HG03159 (cell line): Measurements from ENCODE around the gene HOXB1.

Experiments used
- ATAC-seq: cut with Tn5 transposase; IDR thresholded peaks from one replicate; pipeline ENCODE4 v1.9.1; 2021; ENCODE audit warnings: mild to moderate bottlenecking, moderate library complexity; ENCODE audit not compliant: unreplicated experiment

HOXB1 gene

DNA sequence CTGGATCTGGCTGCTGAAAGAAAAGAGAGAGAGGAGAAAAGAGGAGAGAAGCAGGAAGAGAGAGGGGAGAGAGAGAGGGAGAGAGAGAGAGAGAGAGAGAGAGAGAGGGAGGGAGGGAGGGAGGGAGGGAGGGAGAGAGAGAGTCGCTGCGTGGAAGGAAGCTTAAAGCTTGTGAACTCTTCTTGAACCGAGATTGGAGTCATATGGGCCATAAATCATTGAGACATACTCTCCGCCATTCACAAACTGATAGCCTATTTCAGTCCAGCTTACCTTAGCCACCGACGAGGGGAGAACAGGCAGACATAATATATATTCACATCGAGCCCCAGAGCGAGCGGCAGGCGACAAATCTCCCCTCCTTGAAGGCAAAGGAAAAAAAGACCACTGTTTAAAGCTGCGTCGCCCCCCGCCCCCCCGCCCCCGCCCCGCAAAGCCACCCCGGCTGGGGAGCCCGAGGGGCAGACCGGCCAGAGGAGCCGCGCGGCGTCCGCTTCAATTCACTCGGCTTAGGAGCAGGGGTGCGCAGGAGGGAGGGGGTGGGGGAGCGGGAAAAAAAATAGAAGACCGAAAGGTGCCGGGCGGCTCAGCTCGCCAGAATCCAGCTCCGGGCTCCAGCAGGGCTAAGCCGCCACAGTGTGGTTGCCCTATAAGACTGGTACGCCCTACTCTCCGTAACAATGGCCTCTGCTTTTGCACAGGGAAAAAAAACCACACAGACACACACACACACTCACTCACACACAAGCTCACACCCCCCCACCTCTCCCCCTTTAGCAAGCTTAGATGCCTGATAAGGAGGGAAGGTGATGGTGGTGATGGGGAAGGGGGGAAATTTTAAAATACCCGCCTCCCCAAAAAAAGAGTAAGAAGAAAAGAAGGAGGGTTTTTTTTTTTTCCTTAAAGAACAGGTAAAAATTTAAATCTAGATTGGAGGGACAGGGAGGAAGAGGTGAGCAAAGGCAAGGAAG lies 24.7 kb upstream of the HOXB1 start:
- ATAC-seq = no peak

DNA sequence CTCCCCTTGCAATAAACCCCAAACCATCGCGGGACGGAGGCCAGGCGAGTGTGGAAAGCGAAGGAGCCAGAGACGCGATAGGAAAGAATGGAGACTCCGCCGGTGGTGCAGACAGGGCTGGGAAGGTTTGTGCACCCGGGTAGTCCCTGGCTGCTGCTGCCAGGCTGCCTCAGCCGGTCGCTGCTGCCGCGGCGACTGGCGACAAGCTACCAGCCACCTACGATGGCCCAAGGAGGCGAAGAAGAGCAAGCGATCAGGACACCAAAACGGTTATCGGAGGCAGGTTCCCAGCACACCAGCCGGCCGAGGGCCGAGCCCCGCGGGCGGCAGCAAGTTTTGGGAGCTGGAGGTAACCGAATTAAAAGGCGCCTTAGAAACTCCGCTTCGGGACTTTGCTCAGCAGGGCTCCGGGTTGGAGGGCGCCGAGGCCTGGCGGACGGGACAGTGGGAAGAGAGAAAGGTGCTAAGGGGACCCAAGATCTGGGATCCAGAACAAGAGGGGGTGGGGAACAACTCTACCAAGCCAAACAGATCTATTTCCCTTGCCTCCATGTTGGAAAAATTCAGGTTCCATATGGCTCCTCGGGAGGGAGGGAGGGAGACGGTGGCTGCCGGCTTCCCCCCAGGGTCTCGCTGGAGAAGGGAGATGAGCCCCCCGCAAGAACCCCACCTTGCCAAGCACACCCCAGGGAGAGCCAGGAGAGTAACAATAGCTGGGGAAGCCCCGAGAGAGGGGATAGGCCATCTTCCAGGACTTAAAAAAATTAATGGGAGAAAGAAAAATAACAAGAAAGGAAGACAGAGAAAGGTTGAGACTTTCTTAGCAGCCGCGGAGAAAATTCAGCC lies 23.8 kb upstream of the HOXB1 start:
- no peak for ATAC-seq

DNA sequence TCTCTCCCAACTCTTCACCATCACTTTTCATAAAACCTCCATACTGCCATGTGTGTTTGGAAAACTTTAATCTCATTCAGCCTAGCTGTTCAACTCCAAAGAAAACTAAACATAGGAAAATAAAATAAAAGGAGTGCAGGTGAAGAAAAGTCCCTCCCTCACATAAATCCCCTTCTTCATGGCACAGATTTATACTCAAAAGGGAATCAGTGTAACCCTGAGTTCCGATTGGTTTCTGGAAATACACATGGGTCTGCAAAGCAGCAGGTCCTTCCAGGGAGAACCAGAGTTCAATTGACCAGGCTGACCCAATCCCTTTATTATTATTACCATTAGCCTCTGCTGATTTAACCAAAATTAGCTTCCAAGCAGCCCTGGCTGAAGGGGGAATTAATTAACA lies 23.0 kb upstream of the HOXB1 start:
- no peak for ATAC-seq

DNA sequence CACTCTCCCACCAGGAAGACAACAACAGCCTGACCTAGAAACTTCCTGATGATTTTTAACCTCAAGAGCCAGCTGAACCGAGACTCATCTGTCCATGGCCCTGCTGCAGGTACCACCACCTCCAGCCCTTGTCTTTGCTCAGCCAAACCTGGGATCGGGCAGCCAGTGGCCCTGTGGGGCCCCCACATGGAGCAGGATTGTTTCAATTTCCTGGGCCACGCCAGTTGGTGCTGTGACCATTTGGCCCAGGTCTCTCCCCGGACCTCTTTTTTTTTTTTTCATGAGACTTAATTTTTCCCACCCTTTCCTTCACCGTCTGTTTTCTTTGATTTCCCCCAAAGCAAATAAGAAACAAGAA lies 22.4 kb upstream of the HOXB1 start:
- ATAC-seq = no peak

DNA sequence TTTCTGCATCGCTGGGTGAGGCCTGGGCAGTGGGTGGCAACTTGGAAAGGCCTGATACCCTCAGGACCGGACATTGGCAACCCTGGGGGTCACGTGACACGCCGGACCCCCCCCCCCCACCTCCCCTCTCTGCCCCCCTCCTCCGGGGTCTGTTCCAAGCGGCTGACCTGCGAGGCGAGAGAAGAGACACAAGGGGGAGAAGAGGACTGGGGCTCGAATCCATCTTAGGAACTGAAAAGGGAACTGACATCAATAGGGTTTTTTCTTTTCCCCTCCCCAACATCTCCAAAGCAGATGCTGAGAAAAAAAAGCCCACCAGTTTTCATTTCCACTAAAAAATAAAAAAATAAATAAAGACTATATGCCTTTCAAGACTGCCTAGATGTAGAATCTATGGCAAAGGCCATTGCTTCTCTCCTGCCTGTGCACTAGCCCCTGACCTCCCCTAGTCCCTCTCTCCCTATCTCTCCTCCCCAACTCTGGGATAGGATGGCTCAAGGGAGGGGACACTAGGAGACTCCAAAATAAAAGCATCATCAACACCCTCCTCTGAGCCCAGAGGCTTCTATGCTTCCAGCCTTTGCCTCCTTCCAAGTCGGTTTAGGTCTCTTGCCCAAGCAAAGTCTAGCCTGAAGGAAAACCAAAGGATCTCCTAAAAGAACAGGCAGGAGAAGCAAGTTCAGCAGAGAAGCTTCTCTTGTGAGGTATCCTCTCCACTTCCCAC lies 21.8 kb upstream of the HOXB1 start:
- no peak for ATAC-seq

DNA sequence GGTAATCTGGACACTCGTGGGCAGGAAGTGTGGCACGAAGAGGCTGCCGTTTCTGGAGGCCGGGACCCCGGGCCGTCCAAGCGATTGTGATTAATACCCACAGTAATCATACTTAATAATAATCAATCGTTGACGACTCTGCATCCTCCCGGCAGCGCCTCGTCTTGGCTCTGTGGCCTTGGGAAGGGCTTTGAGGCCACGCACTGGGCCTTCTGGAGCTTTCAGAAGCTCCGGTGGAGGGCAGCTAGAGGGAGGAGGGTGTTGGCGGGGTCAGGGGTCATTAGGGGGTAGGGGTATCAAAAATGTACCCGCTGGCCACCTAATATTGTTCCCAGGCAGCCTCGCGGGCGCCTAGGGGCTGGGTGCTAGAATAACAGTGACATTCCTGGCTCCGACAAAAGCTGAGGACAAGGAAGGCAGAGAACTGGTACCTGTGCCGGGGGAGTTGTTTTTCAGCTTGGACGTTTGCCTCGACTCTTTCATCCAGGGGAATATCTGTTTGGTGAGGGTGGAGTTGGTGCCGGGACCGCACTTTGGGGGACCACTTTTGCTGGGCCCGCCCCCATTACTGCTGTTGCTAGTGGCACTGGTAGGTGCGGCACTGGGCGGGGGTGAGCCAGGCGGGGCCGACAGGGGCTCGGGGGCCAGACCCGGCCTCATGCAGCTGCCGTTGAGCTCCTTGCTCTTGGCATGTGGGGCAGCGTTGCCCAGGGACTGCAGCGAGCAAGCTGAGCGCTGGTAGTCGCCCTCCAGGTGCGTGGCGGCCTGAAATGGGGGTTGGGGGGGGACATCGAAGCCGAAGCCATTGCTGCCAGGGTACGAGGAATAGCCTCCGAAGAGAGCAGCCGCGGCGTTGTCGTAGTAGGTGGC lies 21.0 kb upstream of the HOXB1 start:
- ATAC-seq = no peak

DNA sequence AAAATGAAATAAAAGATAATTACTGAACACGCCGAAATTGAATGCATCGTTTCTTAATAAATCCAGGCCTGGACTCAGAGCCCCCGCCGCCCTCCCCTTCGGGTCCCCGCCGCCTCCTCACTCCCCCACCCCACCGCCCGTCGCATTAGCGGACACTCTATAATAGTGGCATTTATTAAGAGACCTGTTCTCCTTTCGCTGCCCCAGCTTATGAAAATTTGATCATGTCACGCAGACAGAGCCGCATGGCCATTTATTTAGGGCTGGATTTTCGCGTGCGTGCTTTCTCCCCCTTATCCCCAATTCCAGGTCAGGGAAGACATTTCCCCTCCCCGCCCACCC lies 20.4 kb upstream of the HOXB1 start:
- ATAC-seq = no peak

DNA sequence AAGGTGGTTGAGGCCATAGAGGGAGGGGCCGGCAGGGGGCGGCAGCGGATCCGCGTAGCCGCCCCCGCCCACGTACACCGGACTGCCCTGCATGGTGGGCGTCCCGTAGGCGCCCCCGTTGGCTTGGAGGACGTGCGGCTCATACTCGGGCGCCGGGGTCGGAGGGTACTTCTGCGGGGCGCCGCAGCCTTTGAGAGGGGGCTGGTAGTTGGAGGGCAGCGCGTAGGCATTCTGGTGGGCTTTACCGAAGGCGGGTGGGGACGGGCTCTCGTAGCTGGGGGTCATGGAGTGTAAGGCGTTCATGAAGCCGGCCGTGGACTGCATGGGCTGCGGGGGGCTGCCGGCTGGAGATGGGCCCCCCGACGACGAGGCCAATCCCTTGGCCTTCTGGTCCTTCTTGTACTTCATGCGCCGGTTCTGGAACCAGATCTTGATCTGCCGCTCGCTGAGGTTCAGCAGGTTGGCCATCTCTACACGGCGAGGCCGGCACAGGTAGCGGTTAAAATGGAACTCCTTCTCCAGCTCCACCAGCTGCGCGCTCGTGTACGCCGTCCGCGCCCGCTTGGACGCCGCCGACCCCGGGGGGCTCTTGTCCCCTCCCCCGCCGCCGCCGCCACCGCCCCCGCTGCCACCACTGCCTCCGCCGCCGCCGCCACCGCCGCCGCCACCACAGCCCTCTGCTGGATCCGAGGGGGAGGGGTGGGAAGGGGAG lies 19.8 kb upstream of the HOXB1 start:
- ATAC-seq = no peak

DNA sequence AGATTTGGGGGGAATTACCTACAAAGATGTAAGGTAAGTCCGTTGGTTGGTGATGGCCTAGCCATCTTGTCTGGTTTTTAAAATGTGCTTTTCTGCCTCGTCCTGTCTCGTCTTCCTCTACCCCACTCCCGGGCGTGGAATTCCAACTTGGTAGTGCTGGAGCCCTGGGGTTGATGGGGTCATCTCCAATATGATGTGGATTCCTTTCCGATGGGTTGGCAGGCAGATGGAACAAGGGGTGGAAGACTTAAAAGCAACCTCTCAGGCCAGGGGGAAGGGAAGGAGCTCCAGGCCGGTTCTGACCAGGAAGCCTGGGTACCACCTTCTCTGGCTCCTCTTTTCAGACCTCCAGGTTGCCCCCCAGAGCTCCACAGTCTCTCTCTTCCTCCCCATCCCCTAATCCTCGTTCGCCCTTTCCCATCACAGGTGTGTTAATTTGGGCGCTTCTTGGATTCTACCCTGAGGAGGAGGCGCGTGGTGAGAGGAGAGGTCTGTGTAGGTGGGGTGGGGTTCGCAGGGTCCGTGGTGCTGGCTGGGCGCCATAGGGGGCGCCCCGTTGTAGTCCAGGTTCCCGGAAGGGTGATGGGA lies 19.2 kb upstream of the HOXB1 start:
- no peak for ATAC-seq

DNA sequence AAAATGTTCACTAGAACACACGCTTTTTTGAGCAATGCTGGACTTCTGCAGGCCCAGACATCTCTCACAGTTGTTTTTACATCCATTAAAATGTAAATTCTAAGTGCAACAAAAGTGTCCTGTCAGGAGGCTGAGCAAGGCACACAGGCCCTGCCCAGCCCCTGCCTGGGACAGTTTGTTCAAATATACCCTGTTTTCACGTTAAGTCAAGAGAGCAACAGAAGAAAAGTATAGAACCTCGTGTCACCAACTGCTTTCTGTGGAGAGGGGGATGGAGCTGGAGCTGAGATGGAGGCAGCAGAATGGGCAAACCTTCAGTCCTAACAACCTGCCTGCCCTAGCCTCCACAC lies 18.4 kb upstream of the HOXB1 start:
- ATAC-seq = no peak

DNA sequence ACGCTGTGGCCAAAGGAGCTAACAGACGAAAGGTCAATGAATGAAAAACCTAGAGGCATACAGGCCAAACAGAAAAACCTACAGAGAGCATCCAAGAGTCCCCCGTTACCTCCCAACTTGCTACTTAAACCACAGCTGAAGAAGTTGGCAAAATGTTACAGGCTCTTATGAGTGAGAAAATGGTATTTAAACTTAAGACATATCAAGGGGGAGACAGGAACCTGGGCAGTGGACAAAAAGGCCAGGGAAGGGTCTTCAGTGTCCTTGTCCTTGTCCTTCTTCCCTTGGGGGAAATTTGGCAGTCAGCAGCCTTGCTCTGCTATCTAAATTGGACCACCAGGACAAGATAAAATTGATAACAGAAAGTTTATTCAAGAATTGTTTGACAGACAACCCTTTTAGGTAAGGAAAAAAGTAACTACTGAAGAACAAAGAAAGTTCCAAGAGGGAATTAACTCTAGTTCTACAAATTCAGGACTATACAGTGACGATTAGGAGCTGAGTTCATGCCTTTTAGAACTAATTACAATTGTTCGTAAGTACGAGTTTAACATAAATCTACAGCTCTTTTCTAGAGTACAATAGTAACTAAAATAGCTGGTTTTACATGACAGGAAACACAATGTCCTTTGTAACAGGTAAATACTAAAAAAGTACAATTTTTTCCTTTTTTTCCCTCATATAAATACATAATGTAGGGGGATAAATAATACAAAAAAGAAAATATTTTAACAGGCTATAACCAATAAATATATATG lies 17.9 kb upstream of the HOXB1 start:
- ATAC-seq = no peak

DNA sequence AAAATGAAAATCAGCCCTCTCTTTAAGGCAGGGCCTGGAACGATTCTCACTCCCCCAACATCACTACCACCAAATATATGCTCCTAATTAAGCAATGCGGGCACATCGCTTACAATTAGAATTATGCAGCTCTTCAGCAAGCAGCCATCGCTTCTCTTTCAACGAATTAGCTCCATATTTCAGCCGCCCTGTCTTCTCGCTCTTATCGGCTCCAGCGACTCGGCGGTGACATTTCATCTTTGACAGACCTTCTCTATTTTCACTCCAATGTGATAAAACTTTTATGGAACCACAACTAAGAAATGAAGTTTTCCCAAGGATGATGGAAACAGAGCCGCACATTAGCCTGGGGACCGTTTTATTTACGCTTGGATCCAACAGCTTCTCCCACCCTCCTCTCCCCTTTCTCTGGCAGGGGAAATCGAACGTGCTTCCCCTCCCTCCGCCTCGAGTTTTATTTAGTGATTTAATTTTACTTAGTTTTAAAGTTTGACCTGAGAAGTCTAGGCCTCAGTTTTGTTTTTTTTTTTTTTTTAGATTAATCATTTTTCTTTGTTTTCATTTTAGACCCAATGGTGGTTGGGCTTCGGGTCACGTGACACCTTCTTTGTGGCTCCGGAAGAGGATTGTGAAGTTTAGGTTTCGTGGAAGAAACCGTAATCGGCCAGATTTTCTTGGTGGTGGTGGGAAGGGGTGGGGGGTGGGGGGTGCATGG lies 17.2 kb upstream of the HOXB1 start:
- ATAC-seq = no peak

DNA sequence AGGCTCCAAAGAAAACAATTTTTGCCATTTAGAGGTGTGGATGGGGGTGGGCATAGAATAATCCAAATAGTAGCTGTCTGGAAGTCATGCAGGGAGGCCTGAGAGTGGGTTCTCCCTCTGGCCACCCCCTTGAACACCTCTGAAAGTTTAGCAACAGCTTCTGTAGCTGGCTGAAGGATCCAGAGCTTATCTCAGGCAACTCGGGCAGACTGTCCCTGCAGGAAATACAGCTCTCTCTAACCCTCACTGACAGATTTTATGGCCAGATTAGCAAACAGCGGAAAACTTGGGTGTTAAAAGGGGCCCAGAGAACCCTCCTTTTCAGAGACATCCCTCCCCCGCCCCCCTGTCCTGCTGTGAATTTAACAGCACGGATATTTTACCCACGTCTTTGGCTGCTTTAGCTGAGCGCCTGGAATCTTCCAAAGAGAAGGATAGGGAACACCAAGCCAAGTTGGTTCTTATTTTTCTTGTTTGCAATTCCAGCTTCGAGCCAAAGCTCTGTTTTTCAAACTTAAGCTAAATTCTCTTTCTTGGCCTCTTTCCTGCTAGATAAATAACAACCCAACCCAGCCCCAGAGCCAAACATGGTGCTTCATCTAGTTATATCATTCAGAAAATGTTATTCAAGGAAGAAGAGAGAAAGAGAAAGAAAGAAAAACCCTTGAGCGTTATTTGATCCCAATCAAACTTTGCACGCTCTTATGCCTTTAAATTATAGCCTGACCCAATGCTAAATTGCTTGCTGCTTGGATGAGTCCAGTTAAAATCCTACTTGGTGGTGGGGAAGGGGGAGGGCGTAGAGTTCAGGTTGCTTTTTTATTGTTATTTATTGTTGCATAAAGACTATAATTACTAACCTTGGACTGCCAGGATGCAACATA lies 16.4 kb upstream of the HOXB1 start:
- no peak for ATAC-seq

DNA sequence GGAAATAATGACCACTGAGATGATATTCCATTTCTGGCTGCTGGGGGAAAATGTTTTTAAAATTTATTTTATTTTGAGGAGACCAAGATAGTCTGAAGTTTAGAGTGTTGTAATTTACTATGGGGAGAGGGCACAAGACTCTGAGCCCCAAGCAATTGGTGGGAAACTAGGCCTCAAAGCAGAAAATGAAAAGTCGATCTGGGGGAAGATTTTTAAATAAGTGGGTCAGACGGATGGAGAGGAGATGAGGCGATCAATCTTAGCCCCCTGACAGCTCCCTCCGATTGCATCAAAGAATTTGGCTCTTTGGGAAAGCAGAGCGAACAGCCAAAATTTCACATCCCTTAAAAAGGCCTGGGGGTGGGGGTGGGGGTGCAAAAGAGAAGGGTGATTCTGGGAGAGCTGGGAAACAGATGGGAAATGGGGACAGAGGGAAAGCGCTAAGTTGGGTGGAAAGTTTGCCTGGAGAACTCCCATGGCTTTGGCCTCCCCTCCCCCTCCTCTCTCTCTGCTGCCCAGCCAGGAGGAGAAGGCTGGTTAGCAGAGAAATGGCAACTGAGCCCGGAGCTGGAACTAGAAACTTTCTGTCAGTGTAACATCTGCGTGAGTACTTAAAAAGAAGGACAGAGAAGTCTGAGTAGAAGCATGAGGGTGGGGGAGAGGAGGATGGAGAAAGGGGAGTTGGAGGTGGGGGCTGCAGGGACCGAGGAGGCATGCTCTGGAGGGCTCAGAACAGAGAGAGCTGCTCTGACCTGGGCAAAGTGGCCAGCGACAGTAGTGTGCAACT lies 15.5 kb upstream of the HOXB1 start:
- ATAC-seq = no peak

DNA sequence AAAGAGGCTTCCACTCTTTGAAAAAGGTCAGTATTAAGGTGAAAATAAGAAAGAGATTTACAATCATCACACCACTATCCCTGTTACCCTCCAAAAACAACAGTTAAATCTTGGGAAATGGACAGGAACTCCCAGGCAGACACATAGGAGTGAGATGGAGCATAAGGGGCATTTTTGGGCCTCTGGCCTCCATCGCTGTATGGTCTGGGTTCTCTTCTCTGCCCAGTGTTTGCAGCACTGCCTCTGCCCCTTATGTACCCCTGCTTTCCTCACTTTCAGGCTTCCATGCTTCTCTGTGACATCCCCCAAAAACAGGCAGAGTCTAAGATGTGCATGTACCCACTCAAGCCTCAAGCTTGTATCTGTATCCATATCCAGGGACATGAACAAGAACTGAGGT lies 14.7 kb upstream of the HOXB1 start:
- no peak for ATAC-seq

DNA sequence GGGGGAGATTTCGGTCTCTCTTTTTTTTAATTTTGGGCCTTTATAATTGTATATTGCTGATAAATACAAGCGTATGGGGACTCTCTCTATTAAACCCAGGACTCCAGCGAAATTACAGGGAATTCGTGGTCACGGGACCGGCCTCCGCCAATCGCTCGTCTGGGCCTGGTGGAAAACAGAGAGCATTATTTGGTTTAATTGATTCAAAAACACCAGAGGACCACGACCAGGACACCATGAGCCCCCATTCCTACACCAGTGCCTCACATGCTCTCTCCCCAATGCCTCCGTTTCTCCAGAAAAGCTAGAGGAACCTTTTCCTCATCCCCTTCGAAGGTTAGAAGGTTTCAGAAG lies 14.2 kb upstream of the HOXB1 start, which contains the start of gene HOXB2:
TSS of gene HOXB2 (minus strand) at position 88 of the 354 bp plus-strand sequence. CDS start 198 bp downstream, outside the sequence.
- ATAC-seq = no peak
